Colonic mucosa (tissue), 4 donors: ENCODE data around the gene HAUS6. TPM values are rescaled to one million over a fixed set of nuclear protein-coding genes. Genes with fewer than 3 reads are reported as not detected.
"Not testable (repeated sequence)": the region's sequence is repeated elsewhere in the genome, so short reads cannot be mapped to it uniquely, and the experiment has no call there.

Experiments
- DNase-seq: peaks from one replicate; pipeline ENCODE4 v3.0.0-alpha.2; 2020
- H3K27ac ChIP-seq: fragments of 200-600 bp; one replicate; pipeline ENCODE4 v1.8.0; 2021
- H3K27me3 ChIP-seq: fragments of 200-600 bp; one replicate; pipeline ENCODE4 v1.8.0; 2021
- H3K36me3 ChIP-seq: fragments of 200-600 bp; one replicate; pipeline ENCODE4 v1.8.0; 2021
- H3K4me1 ChIP-seq: fragments of 200-600 bp; one replicate; pipeline ENCODE4 v1.8.0; 2021; ENCODE audit warnings: mild to moderate bottlenecking
- H3K4me3 ChIP-seq: fragments of 200-600 bp; one replicate; pipeline ENCODE4 v1.8.0; 2021
- H3K9ac ChIP-seq, 2 donors: one replicate each; pipeline ENCODE4 v1.7.0; 2013; ENCODE audit warnings: control low read depth in 2 of 2, low read depth in 2 of 2, low read length in 2 of 2
- H3K9me3 ChIP-seq: fragments of 200-600 bp; one replicate; pipeline ENCODE4 v1.8.0; 2021
- intact Hi-C: fragments of 100-400 bp; cut with DNase I; formaldehyde crosslinking; loops from one replicate; pipeline ENCODE4 v1.14.1; 2022
- total RNA-seq, 2 donors: library from RNA; stranded (reverse); fragmentation: NEBNext Ultra II Directional in 1 of 2; extraction: Animal tissue kit (Norgen Biotek cat#: 25700) in 1 of 2; gene quantifications; one replicate each; pipeline ENCODE4 v1.2.1, GENCODE V29; 2021
- TF ChIP-seq, protein P1 (sequence below): fragments of 200-600 bp; IDR thresholded peaks from one replicate; pipeline ENCODE4 v1.8.0; 2022; ENCODE audit warnings: antibody characterized with exemption, mild to moderate bottlenecking
- donor health status: healthy.
- donor health status: DM: no; HTN: no; CAD: no.
- donor health status: DM: no; HTN: no; CAD: no.

The HAUS6 gene
- total RNA-seq, 2 donors from 2014 or later: 9.2 to 11.8 TPM

- TF ChIP-seq, protein P1, sequence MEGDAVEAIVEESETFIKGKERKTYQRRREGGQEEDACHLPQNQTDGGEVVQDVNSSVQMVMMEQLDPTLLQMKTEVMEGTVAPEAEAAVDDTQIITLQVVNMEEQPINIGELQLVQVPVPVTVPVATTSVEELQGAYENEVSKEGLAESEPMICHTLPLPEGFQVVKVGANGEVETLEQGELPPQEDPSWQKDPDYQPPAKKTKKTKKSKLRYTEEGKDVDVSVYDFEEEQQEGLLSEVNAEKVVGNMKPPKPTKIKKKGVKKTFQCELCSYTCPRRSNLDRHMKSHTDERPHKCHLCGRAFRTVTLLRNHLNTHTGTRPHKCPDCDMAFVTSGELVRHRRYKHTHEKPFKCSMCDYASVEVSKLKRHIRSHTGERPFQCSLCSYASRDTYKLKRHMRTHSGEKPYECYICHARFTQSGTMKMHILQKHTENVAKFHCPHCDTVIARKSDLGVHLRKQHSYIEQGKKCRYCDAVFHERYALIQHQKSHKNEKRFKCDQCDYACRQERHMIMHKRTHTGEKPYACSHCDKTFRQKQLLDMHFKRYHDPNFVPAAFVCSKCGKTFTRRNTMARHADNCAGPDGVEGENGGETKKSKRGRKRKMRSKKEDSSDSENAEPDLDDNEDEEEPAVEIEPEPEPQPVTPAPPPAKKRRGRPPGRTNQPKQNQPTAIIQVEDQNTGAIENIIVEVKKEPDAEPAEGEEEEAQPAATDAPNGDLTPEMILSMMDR: no peak
- intact Hi-C loops: no loop called here
- DNase-seq: peak; percentile 24
- Histone ChIP-seq H3K36me3 (no peaks in the 10 kb centered on the region), H3K4me3 (no peak overlapping the region), H3K9me3 (no peaks in the 10 kb centered on the region), H3K9ac (no peak overlapping the region), H3K27ac (peak overlapping the region; percentile 7), H3K4me1 (no peaks in the 10 kb centered on the region), H3K27me3 (no peaks in the 10 kb centered on the region)
Observed at GRCh38 chr9:19104515-19105282, 2.0 kb upstream of the HAUS6 start.

DNA sequence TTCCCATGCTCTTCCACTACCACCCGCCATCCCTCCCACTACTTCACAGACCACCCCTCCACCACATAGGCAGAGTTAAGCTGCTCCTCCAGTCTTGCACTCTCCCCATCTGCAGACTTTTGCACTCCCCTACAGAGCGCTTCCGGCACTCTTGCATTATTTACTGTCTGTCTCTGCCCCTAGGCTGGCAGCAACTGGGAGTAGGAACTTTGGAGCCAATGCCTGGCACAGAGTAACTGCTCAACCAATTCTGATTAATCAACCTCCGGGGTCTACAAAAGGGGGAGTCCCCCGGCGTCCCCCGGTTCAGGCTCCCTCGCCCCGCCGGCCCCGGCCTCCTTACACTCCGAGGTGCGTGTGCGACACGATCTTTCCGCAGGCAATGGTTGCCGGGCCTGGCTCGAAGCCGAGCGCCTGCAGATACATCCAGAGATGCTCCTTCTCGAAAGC is 498 bp downstream of the HAUS6 start:
- H3K27ac ChIP-seq: peak overlapping the region; percentile 87
- no peaks in the 10 kb centered on the region for H3K36me3 ChIP-seq
- H3K4me1 ChIP-seq: no peaks in the 10 kb centered on the region
- intact Hi-C loops: no loop called here
- H3K9ac ChIP-seq: peak overlapping the region; percentile 72 to 74
- no peaks in the 10 kb centered on the region for H3K27me3 ChIP-seq
- peak; percentile 46 for DNase-seq
- peak overlapping the region; percentile 91 for H3K4me3 ChIP-seq
- TF ChIP-seq, protein P1: no peak
- no peaks in the 10 kb centered on the region for H3K9me3 ChIP-seq

DNA sequence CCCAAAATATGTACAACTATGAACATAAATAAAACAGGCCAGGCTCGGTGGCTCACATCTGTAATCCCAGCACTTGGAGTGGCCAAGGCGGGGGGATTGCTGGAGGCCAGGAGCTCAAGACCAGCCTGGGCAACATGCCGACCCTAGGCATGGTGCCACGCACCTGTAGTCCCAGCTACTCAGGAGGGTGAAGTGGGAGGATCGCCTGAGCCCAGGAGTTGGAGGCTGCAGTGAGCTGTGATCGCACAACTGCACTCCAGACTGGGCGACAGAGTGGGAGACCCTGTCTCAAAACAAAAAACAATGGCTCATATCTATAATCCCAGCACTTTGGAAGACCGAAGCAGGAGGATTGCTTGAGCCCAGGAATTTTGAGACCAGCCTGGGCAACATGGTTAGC is 1.5 kb downstream of the HAUS6 start:
- no peaks in the 10 kb centered on the region for H3K4me1 ChIP-seq
- H3K9me3 ChIP-seq: no peaks in the 10 kb centered on the region
- intact Hi-C loops: no loop called here
- no peaks in the 10 kb centered on the region for H3K27me3 ChIP-seq
- H3K36me3 ChIP-seq: no peaks in the 10 kb centered on the region
- TF ChIP-seq, protein P1: no peak
- H3K9ac ChIP-seq: no peak overlapping the region
- H3K27ac ChIP-seq: no peak overlapping the region
- DNase-seq: no peak
- no peak overlapping the region for H3K4me3 ChIP-seq

DNA sequence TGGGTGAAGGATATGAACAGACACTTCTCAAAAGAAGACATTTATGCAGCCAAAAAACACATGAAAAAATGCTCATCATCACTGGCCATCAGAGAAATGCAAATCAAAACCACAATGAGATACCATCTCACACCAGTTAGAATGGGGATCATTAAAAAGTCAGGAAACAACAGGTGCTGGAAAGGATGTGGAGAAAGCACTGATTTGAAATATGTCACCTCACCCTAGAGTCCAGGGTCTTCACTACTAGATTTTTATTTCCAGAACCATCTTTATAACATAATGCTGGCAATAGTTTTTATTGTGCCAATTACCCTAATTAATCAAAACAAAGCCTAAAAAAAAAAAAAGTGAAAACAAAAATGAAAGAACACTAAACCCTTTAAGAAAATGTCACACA is 5.3 kb downstream of the HAUS6 start:
- H3K4me3 ChIP-seq, H3K9ac ChIP-seq, H3K27me3 ChIP-seq, intact Hi-C loops, H3K36me3 ChIP-seq, H3K27ac ChIP-seq, DNase-seq, H3K9me3 ChIP-seq, H3K4me1 ChIP-seq: not testable (repeated sequence)

DNA sequence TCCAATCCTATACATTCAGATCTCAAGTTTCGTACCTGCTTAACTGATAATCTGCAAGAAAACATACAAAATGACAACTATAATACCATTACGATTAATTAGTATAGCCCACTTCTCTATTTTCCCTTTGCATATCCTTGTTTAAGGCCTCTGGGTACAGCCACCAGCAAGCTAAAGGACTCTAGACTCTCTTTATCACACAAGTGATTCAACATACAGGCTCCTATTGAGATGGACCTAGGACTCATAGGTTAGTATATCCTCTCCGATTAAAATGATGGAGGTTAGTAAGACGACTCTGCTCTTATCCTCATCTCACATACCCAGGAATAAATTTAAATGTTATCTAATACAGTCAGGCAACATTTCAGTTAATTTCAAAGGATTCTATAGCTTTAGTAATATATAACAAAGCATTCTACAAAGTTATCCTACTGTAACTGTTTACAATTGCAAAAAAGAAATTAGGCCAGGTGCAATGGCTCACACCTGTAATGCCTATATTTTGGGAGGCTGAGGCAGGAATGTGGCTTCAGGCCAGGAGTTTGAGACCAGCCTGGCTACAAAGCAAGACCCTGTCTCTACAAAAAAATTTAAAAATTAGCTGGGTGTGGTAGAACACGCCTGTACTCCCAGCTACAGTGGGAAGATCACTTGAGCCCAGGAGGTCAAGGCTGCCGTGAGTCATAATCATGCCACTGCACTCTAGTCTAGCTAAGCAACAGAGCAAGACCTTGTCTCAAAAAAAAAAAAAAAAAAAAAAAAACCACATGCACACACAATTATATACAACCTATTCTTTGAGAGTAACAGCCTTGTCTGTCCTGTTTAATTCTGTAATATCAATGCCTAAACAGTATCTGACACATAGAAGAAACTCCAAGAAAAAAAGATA is 15.4 kb downstream of the HAUS6 start:
- TF ChIP-seq, protein P1: no peak
- H3K36me3 ChIP-seq: no peaks in the 10 kb centered on the region
- no peak overlapping the region for H3K27ac ChIP-seq
- no peaks in the 10 kb centered on the region for H3K9me3 ChIP-seq
- H3K27me3 ChIP-seq: no peaks in the 10 kb centered on the region
- no peak overlapping the region for H3K4me3 ChIP-seq
- intact Hi-C loops: loop anchor here (10.0 kb wide), 3 partner anchors 87 to 367 kb away; no protein-coding TSS in a partner anchor
- no peak for DNase-seq
- H3K9ac ChIP-seq: no peak overlapping the region
- no peaks in the 10 kb centered on the region for H3K4me1 ChIP-seq
